Activated CD4-positive, alpha-beta T cell treated with anti-CD3 and anti-CD28 coated beads for 24 hours (primary cell): Measurements from ENCODE around the gene TBC1D3E.
"Not testable (repeated sequence)": the region's sequence is repeated elsewhere in the genome, so short reads cannot be mapped to it uniquely, and the experiment has no call there.

Experiments used
- DNase-seq, 2 donors: peaks; one replicate each; pipeline ENCODE4 v3.0.0-alpha.2; 2020; ENCODE audit warnings: low read depth in 2 of 2

The TBC1D3E gene

DNA sequence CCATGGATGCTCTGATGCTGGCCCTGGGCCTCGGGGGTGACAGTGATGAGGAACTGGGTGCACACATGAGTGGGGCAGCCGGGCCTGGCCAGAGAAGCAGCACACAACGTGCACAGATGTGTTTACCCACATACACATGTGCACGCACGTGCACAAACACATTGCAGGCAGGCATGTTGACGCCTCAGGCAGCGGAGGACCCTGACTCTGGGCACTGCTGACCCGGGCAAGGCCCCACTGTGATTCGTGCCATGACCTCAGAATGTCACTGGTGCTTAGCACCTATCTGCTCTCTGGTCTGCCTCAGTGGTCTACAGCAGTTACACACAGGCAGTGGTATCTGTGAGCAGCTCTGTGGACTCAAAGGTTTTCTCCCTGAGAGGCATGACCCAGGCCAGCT is at the start of gene TBC1D3E:
TSS of gene TBC1D3E (plus strand) at position 301 of the 400 bp plus-strand sequence. CDS start 1,545 bp downstream, outside the sequence.
- not testable (repeated sequence) for DNase-seq

DNA sequence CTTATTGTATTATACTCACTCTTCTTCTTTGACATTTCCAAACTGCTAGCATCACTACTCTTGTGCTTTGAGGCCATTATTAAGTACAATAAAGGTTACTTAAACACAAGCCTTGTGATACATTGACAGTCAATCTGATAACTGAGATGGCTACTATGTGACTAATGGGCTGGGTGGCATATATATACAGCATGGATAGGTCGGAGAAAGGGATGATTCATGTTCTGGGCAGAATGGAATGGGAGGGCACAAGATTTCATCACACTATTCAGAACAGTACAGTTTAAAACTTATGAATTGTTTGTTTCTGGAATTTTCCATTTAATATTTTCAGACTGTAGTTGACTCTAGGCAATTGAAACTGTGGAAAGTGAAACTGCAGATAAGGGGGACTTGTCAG is 40.4 kb upstream of the TBC1D3E start:
- DNase-seq: not testable (repeated sequence)

DNA sequence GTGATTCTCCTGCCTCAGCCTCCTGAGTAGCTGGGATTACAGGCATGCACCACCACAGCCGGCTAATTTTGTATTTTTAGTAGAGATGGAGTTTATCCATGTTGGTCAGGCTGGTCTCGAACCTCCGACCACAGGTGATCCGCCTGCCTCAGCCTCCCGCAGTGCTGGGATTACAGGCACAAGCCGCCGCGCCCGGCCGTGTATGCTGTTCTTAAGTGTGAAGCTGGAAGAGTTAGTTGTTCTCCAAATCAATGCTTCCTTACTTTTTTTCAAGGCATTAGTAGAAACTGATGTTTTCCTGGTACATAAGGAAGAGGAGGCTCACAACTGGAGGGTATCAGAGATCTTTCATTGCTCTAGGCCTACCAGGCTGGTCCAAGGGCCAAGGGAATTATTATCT is 39.6 kb upstream of the TBC1D3E start:
- not testable (repeated sequence) for DNase-seq

DNA sequence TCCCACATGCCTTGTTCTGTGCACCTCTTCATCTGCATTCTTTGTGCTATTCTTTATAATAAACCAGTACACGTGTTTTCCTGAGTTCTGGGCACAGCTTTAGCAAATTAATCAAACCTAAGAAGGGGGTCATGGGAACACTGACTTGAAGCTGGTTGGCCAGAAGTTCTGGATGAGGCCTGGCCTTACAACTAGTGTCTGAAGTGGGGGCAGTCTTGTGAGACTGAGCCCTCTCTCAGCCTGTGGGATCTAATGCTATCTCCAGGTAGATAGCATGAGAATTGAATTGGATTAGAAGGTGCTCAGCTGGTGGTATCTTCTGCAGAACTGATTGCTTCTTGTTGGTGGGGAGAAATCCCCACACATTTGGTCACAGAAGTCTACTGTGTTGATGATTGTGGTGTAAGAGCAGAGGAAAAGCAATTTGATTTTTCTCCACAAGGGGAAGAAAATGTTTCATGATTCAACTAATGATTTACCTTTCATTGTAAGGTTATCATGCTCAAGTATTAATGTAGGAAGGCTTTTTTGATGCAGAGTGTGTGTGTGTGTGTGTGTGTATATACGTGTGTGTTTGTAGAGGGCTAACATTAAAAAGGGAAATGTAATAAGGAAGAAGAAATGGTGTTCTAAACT is 33.6 kb upstream of the TBC1D3E start:
- DNase-seq: not testable (repeated sequence)

DNA sequence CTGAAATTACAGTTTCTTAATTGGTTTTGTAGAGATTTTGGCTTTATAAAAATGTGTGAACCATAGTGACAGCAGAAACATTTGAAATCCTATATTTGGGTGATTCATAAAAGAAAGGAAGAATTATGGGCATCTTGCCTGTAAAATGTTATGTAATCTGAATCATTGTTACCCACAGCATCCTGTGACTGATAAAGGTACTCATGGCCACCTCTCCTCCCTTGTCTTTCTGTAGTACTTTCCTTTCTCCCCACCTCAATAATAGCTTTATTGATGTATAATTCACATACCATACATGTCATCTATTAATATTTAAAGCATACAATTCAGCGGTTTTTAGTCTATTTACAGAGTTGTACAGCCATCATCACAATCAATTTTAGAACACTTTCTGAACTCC is 28.5 kb upstream of the TBC1D3E start:
- DNase-seq: not testable (repeated sequence)

DNA sequence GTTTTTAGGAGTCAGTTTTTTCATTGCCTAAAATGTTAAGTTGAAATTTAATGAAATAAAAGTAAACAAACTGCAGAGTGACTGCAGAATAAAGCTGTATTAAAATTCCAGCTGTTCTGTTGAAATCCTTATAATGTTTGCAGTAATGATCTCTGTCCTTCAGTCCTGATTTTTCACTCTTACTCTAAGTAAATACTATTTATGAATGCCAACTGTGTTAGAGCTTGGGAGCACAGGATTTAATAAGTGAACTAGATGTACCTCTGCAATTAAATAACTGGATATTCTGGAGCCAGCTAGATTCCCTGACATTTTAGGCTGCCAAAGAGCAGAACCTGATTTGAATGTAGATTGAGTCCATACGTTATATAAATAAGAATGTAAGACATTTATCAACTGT is 7.9 kb upstream of the TBC1D3E start:
- DNase-seq: not testable (repeated sequence)

DNA sequence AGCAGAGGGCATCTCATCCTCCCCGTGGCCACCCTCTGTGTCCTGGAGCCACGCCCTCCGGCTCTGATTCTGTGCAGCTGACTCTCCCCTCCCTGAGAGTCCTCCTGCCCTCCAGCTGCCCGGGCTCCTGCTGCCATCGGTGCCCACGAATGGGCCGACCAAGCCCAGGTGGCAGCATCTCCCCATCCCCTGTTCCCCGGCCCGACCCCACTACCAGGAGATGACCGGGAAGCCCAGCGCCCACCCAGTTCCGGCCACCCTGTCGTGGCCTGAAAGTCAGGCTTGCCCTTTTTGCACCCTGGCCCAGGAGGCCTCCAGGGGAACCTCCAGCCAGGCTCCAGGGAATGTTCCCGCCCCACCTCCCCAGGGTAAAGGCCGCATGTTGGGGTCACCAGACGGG is 7.1 kb downstream of the TBC1D3E start:
- peak in 1 of 2 donors; percentile 0 for DNase-seq
